ENCODE data around the gene TMED10. TPM values are rescaled to one million over a fixed set of nuclear protein-coding genes. Genes with fewer than 3 reads are reported as not detected.

Gene TMED10
- total and polyA plus RNA-seq, 2 donors (not counting 3 experiments of a cell fraction or from before 2014, with no cell fraction given), result 338 to 342 TPM

GRCh38 chr14:75185251-75186040 is 9.0 kb upstream of the TMED10 start:
- Histone ChIP-seq H3K79me2 (ENCODE audit: control insufficient read depth, insufficient read depth, low read length) (no peaks in the 10 kb centered on the region), H3K4me2 (ENCODE audit: insufficient read depth, low read length) (no peak overlapping the region), H3K9me1 (replicated peaks; ENCODE audit: control insufficient read depth, extremely low read depth, insufficient read depth, low read length) (no peaks in the 10 kb centered on the region), H3K4me1 (ENCODE audit: control insufficient read depth, extremely low read depth, insufficient read depth, low read length) (no peaks in the 10 kb centered on the region), H2AFZ (ENCODE audit: low read depth, low read length) (no peak overlapping the region), H3K9me3 (replicated peaks; ENCODE audit: control insufficient read depth, insufficient read depth, low read length) (no peaks in the 10 kb centered on the region), H3K27me3 (ENCODE audit: control insufficient read depth in 2 of 2, insufficient read depth in 2 of 2, low read length in 2 of 2) (peaks cover 0 to 4% of the 10 kb centered on the region in 2 experiments), H4K20me1 (replicated peaks; ENCODE audit: control insufficient read depth, extremely low read depth, insufficient read depth, low read length) (no peaks in the 10 kb centered on the region), H3K27ac (ENCODE audit: insufficient read depth, low read depth, low read length) (no peak overlapping the region), H3K36me3 (ENCODE audit: control insufficient read depth in 2 of 2, extremely low read depth in 1 of 2, insufficient read depth in 2 of 2, low read length in 2 of 2) (no peaks in the 10 kb centered on the region), H3K4me3 (replicated peaks in 1 of 3; ENCODE audit: insufficient read depth in 1 of 3, low read depth in 1 of 3, low read length in 3 of 3) (no peak overlapping the region), H3K9ac (replicated peaks; ENCODE audit: extremely low read depth, insufficient read depth, low read length) (no peak overlapping the region)
- FAIRE-seq, result no peak
- CTCF ChIA-PET, result no interaction called here
- POLR2A ChIA-PET, result no interaction called here
- intact Hi-C loops (cut with micrococcal nuclease), result no loop called here
- no peak for DNase-seq (ENCODE audit: low read depth, low spot score)
- dilution Hi-C loops (cut with MboI; ENCODE audit: extremely low pct_ligation_motif_present, low sequenced_read_pairs), result no loop called here
- BruUV-seq (replicated peaks), result no TSS peak
- TF ChIP-seq EZH2 (IDR thresholded peaks at IDR 0.05; ENCODE audit: borderline replicate concordance, low read depth, low read length, severe bottlenecking), result no peak
- no peak for TF ChIP-seq FOS (IDR thresholded peaks at IDR 0.05; ENCODE audit: borderline replicate concordance, insufficient read depth, low read length)
- TF ChIP-seq JUN (IDR thresholded peaks at IDR 0.05; ENCODE audit: borderline replicate concordance, insufficient read depth, insufficient read length, low read depth), result no peak
- TF ChIP-seq MYC (IDR thresholded peaks at IDR 0.05; ENCODE audit: low read depth, low read length), result no peak
- TF ChIP-seq POLR2AphosphoS5 (IDR thresholded peaks at IDR 0.05; ENCODE audit: insufficient read depth, low read depth, low read length), result no peak
- TF ChIP-seq POLR2A (IDR thresholded peaks at IDR 0.05; ENCODE audit: low read depth, low read length), result no peak
- no peak for TF ChIP-seq GATA2 (IDR thresholded peaks at IDR 0.05; ENCODE audit: insufficient read depth, insufficient read length, low read depth, low read length)
- no peak for TF ChIP-seq MAX (IDR thresholded peaks at IDR 0.05; ENCODE audit: insufficient read depth, insufficient read length)
- no peak for TF ChIP-seq CTCF (IDR thresholded peaks at IDR 0.05; ENCODE audit: extremely low read depth in 1 of 2, insufficient read depth in 1 of 2, low read depth in 1 of 2, low read length in 2 of 2)
